ENCODE results near the gene GBX1.

GBX1 gene

DNA sequence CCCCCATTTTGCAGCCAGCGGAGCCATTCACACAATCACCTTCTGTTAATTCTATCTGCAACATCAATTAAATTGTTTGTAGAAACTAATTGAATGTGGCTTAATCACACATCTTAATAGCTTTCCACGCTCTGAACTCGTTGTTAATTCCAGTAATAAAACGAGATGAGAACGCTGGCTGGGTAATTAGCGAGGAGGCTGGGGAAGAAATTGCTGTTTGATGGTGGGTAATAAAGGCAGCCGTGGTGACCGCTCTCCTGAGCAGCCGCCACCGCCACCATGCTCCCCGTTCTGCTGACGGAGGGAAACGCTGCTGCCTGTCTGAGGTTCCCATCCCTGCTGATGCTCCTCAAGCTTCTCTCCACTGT is 36.3 kb downstream of the GBX1 start:
- no peak overlapping the region for H3K4me3 ChIP-seq (ENCODE audit: low read depth, low read length)
- TF ChIP-seq, protein P1, sequence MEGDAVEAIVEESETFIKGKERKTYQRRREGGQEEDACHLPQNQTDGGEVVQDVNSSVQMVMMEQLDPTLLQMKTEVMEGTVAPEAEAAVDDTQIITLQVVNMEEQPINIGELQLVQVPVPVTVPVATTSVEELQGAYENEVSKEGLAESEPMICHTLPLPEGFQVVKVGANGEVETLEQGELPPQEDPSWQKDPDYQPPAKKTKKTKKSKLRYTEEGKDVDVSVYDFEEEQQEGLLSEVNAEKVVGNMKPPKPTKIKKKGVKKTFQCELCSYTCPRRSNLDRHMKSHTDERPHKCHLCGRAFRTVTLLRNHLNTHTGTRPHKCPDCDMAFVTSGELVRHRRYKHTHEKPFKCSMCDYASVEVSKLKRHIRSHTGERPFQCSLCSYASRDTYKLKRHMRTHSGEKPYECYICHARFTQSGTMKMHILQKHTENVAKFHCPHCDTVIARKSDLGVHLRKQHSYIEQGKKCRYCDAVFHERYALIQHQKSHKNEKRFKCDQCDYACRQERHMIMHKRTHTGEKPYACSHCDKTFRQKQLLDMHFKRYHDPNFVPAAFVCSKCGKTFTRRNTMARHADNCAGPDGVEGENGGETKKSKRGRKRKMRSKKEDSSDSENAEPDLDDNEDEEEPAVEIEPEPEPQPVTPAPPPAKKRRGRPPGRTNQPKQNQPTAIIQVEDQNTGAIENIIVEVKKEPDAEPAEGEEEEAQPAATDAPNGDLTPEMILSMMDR (conservative IDR thresholded peaks at IDR 0.05; ENCODE audit: low read depth, low read length): no peak
- DNase-seq (ENCODE audit: low read depth): no peak

DNA sequence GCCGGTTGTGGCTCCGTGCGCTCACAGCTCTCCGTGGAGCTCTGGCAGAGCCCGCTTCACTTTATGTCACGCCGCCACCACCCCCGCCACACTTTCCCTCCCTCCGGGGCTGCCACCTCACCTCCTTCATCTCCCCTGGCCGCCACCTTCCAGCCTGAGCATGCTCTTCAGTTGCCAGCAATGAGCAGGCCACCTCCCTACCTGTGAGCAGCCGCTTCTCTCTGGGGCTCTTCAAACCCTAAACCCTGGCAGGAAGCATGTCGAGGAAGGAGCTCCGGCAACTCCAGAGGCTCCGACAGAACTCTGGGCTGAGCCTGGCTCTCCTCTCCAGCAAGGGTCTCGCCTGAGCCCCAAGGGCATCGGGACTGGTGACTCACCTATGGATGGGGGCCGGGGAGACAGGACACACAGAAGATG is 36.7 kb downstream of the GBX1 start:
- TF ChIP-seq, protein P1 (conservative IDR thresholded peaks at IDR 0.05; ENCODE audit: low read depth, low read length): no peak
- H3K4me3 ChIP-seq (ENCODE audit: low read depth, low read length): no peak overlapping the region
- no peak for DNase-seq (ENCODE audit: low read depth)

DNA sequence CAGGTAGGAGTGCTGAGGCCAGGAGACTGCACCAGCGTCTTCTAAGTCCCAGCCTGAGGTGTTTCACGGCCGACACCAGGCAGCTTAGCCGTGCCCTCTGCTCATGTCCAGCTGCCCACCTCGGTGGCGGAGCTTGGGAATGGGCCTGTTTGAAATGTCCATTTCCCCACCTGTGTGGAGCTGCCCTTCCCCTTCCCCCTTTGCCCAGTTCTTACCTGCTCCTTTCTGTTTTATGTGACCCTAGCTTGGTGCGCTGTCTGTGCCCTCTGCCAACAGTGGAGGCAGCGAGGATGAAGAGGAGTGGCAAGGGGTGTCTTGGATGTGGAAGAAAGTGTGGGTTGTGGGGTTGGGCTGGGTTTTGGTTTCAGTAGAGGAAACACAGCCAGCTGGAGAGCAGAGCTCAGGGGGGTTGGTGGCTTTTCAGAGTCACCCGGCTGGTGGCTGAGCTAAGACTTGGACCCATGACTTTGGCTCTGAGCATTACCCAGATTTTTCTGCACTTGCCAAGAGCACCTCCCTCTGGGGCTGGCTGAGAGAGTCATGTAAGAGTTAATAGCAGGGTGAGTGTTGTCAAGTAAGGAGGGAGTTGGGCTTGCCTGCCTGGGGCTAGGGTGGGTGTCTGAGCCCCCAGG is 37.4 kb downstream of the GBX1 start:
- DNase-seq (ENCODE audit: low read depth): no peak
- TF ChIP-seq, protein P1 (conservative IDR thresholded peaks at IDR 0.05; ENCODE audit: low read depth, low read length): no peak
- H3K4me3 ChIP-seq (ENCODE audit: low read depth, low read length): no peak overlapping the region

DNA sequence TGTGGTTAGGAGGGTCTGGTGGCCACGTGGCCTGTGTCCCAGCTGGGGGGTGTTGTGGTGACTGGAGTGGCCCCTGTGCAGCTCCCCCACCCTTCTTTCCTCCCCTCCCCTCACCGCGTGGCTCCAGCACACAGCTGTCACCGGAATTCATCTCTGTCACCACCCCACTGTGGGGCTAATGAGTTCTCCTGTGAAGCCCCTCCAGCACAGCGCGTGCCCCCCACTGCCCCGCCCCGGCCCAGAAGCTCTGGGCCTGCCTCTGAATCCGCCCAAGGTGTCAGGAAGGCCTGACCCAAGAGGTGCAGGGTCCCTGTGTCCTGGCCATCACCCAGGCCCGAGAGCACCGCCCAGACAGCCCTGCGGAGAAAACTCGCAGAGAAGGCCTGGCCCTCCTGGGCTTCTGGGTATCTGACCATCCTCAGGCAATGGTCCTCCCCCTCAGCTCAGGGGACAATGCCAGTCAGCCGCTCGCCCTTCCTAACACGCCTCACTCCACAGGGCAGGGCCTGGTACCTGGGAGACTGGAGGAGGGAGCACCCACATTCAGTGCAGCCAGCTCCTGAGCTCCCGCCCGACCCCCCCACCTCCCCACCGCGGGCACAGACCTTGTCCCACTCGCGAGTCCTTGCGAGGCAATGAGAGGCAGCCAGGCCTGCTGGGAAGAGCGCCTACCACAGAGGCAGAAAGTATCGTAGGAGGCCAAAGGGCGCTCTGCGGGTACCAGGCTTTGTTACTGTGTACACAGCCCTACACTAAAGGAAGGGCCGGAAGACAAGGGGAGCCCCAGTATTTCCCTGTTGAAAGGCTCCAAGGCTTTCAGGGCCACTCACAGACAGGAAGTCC is 38.2 kb downstream of the GBX1 start:
- DNase-seq (ENCODE audit: low read depth): no peak
- no peak overlapping the region for H3K4me3 ChIP-seq (ENCODE audit: low read depth, low read length)
- TF ChIP-seq, protein P1 (conservative IDR thresholded peaks at IDR 0.05; ENCODE audit: low read depth, low read length): no peak

DNA sequence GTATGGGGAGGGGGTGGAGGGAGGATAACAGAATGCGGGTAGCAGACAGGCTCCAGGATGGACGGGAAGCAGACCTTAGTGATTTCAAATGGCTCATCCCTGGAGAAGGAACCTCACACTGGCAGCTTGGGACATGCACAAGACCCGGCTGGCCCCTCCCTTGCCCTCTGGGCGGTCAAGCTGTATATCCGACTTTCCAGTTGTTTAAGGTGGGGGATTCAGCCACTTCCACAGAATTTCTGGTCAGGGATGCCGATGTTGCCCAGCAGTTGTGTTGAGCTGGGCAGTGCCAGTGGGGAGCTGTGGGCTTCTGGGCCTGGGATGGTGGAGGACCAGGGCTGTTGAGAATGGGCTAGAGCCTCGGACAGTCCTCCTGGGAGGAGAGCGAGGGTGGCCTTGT is 38.8 kb downstream of the GBX1 start:
- TF ChIP-seq, protein P1 (conservative IDR thresholded peaks at IDR 0.05; ENCODE audit: low read depth, low read length): no peak
- DNase-seq (ENCODE audit: low read depth): no peak
- no peak overlapping the region for H3K4me3 ChIP-seq (ENCODE audit: low read depth, low read length)

DNA sequence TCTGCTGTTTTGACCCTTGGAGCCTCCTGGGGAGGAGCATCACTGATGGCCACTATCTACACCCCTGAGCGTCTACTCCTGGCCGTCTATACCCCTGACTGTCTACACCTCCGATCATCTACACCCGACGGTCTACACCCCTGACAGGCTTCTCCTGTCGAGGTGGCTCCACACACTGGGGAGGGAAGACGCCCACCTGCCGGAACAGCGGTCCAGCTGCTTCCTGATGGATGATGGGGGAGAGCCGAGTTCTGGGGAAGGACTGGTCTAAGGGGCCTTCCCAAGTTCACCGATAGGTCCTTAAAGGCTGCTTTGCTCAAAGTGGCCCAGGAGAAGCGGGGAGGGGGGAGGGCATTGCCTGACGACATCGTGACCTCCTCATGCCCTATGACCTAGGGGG is 39.4 kb downstream of the GBX1 start:
- no peak for DNase-seq (ENCODE audit: low read depth)
- H3K4me3 ChIP-seq (ENCODE audit: low read depth, low read length): no peak overlapping the region
- TF ChIP-seq, protein P1 (conservative IDR thresholded peaks at IDR 0.05; ENCODE audit: low read depth, low read length): no peak

All from choroid plexus epithelial cell (primary cell).